GM23248 (cell line): ENCODE results near the gene RAB3C. TPM values are rescaled to one million over a fixed set of nuclear protein-coding genes. Genes with fewer than 3 reads are reported as not detected.
"Not testable (repeated sequence)": the region's sequence is repeated elsewhere in the genome, so short reads cannot be mapped to it uniquely, and the experiment has no call there.

Experiments used
- DNase-seq: peaks from one replicate; pipeline ENCODE4 v3.0.0-alpha.2; 2015
- H2AFZ ChIP-seq: fragments of 200-600 bp; sonication (generic); 2 replicates; pipeline ENCODE4 v1.6.1; 2016; ENCODE audit warnings: antibody characterized with exemption
- H3F3A ChIP-seq: fragments of 200-600 bp; sonication (generic); 2 replicates; pipeline ENCODE4 v1.6.1; 2016; ENCODE audit warnings: mild to moderate bottlenecking, antibody characterized with exemption, mixed run types; ENCODE audit not compliant: insufficient read depth
- H3K27ac ChIP-seq: fragments of 200-600 bp; sonication (generic); 2 replicates; pipeline ENCODE4 v1.5.1; 2016; ENCODE audit warnings: mild to moderate bottlenecking
- H3K27me3 ChIP-seq: fragments of 200-600 bp; sonication (generic); replicated peaks from 2 replicates; pipeline ENCODE4 v1.6.1; 2016; ENCODE audit warnings: mild to moderate bottlenecking; ENCODE audit not compliant: insufficient read depth
- H3K36me3 ChIP-seq: fragments of 200-600 bp; sonication (generic); 2 replicates; pipeline ENCODE4 v1.6.1; 2016; ENCODE audit warnings: low read depth, mild to moderate bottlenecking
- H3K4me1 ChIP-seq: fragments of 200-600 bp; sonication (generic); 2 replicates; pipeline ENCODE4 v1.6.1; 2016; ENCODE audit warnings: mild to moderate bottlenecking; ENCODE audit not compliant: insufficient read depth
- H3K4me2 ChIP-seq: fragments of 200-600 bp; sonication (generic); one replicate; pipeline ENCODE4 v1.6.1; 2016; ENCODE audit warnings: mild to moderate bottlenecking; ENCODE audit not compliant: unreplicated experiment
- H3K4me3 ChIP-seq: fragments of 200-600 bp; sonication (generic); 2 replicates; pipeline ENCODE4 v1.5.1; 2016; ENCODE audit warnings: mild to moderate bottlenecking
- H3K79me2 ChIP-seq: fragments of 200-600 bp; sonication (generic); 2 replicates; pipeline ENCODE4 v1.6.1; 2016; ENCODE audit warnings: mild to moderate bottlenecking; ENCODE audit not compliant: insufficient read depth
- H3K9ac ChIP-seq: fragments of 200-600 bp; sonication (generic); 2 replicates; pipeline ENCODE4 v1.6.1; 2016; ENCODE audit warnings: mild to moderate bottlenecking
- H3K9me2 ChIP-seq: fragments of 200-600 bp; sonication (generic); 2 replicates; pipeline ENCODE4 v1.6.1; 2016; ENCODE audit warnings: mixed run types, mild to moderate bottlenecking, moderate library complexity; ENCODE audit not compliant: insufficient read depth
- H3K9me3 ChIP-seq: fragments of 200-600 bp; sonication (generic); one replicate; pipeline ENCODE4 v1.6.1; 2017; ENCODE audit warnings: low read depth
- H4K20me1 ChIP-seq: fragments of 200-600 bp; sonication (generic); 2 replicates; pipeline ENCODE4 v1.6.0; 2016; ENCODE audit not compliant: insufficient read depth
- EZH2 ChIP-seq: fragments of 200-600 bp; sonication (generic); IDR thresholded peaks from 2 replicates; pipeline ENCODE4 v1.6.1; 2018; ENCODE audit warnings: antibody characterized with exemption, mild to moderate bottlenecking; ENCODE audit not compliant: insufficient read depth, poor library complexity, severe bottlenecking
- EZH2phosphoT487 ChIP-seq: fragments of 200-600 bp; sonication (generic); IDR thresholded peaks from 2 replicates; pipeline ENCODE4 v1.6.1; 2018; ENCODE audit warnings: antibody characterized with exemption, moderate library complexity, mild to moderate bottlenecking, low read depth; ENCODE audit not compliant: insufficient read depth
- WGBS, 2 experiments: methylation state at CpG; one replicate each; pipeline ENCODE4 v1.1.6; 2015 to 2017; ENCODE audit warnings: low lambda C conversion rate in 2 of 2, low coverage in 1 of 2; ENCODE audit errors: missing lambda C conversion rate in 2 of 2; 5-methylcytosine and 5-hydroxymethylcytosine counted together
- in situ Hi-C: fragments of 300-500 bp; cut with MboI; formaldehyde crosslinking; loops from 2 replicates; pipeline ENCODE4 v1.15.0; 2020
- polyA plus RNA-seq: library from polyadenylated mRNA; unstranded; fragments of >200 nt; fragmentation: Nextera tagmentation; extraction: Ambion mirVana; gene quantifications from 2 replicates; pipeline ENCODE4 v1.2.1, GENCODE V29; 2016
- total RNA-seq: library from RNA; depleted of rRNA; stranded (reverse); fragments of >200 nt; shearing (Covaris generic); gene quantifications from 2 replicates; pipeline ENCODE4 v1.2.3, GENCODE V29; 2014

RAB3C gene
- total and polyA plus RNA-seq, 2 experiments from 2014 or later = not detected

DNA sequence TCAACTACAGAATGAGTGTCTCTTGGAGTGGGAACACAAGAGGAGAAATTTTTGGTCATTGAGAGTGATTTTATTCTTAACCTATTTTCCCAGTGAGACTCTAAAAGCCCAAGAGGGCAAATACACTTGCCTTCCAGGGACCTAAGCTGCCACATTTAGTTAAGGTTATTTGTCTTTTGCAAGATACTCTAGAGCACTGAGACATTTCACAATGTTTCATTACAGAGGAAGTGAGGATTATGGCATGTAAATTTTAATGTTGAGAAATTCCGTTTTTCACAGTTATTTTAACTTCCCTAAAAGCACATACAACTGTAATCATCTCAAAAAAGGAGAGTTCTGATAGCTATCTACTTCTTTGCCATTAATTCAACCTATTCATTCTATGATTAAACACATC is 38.7 kb upstream of the RAB3C start:
- no peak overlapping the region for H2AFZ ChIP-seq
- no peak overlapping the region for H3K4me3 ChIP-seq
- DNase-seq = no peak
- no peaks in the 10 kb centered on the region for H4K20me1 ChIP-seq
- no peaks in the 10 kb centered on the region for H3K36me3 ChIP-seq
- TF ChIP-seq EZH2 (no peak), EZH2phosphoT487 (no peak)
- H3F3A ChIP-seq = no peaks in the 10 kb centered on the region
- H3K9me2 ChIP-seq = no peaks in the 10 kb centered on the region
- WGBS, 2 experiments = 0 to 5% methylated on average over 1 of the region's 1 CpG
- no peak overlapping the region for H3K27ac ChIP-seq
- H3K9ac ChIP-seq = no peak overlapping the region
- in situ Hi-C loops = no loop called here
- no peaks in the 10 kb centered on the region for H3K79me2 ChIP-seq
- H3K4me1 ChIP-seq = no peaks in the 10 kb centered on the region
- no peak overlapping the region for H3K4me2 ChIP-seq
- no peaks in the 10 kb centered on the region for H3K9me3 ChIP-seq
- H3K27me3 ChIP-seq = no peaks in the 10 kb centered on the region

GRCh38 chr5:58544926-58545325 is 37.9 kb upstream of the RAB3C start:
- no peaks in the 10 kb centered on the region for H3K9me3 ChIP-seq
- no peak overlapping the region for H2AFZ ChIP-seq
- WGBS, 2 experiments = 10 to 20% methylated on average over 2 of the region's 2 CpGs

DNA sequence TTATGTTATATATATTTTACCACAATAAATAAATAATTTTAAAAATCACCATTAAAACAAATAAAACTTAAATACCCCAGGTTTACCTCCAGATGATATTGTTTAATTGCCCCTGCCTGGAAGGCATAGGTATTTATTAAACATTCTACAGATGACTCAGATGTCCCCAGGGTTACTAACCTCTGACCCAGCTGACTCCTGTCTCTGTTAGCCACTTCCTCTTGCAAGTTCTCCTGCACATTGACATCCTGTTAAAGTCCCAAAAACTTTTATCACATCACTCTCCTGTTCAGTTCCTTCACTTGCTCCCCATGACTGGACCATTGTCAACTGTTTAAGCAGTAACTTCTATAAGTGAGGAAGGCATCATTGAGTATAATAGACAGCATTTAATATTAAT is 37.0 kb upstream of the RAB3C start:
- TF ChIP-seq EZH2phosphoT487 (no peak), EZH2 (no peak)
- H3K4me1 ChIP-seq = no peaks in the 10 kb centered on the region
- no peak overlapping the region for H3K27ac ChIP-seq
- H3K4me3 ChIP-seq = no peak overlapping the region
- in situ Hi-C loops = no loop called here
- no peaks in the 10 kb centered on the region for H3K79me2 ChIP-seq
- H3K9ac ChIP-seq = no peak overlapping the region
- DNase-seq = no peak
- no peaks in the 10 kb centered on the region for H3K9me3 ChIP-seq
- H3K9me2 ChIP-seq = no peaks in the 10 kb centered on the region
- H3K4me2 ChIP-seq = no peak overlapping the region
- no peaks in the 10 kb centered on the region for H3F3A ChIP-seq
- H4K20me1 ChIP-seq = no peaks in the 10 kb centered on the region
- H3K36me3 ChIP-seq = no peaks in the 10 kb centered on the region
- H2AFZ ChIP-seq = no peak overlapping the region
- no peaks in the 10 kb centered on the region for H3K27me3 ChIP-seq

More at GRCh38 chr5:58544926-58545325, 37.9 kb upstream of the RAB3C start:
- Histone ChIP-seq H3K79me2 (no peaks in the 10 kb centered on the region), H4K20me1 (no peaks in the 10 kb centered on the region), H3F3A (no peaks in the 10 kb centered on the region), H3K4me1 (no peaks in the 10 kb centered on the region), H3K4me2 (no peak overlapping the region), H3K27me3 (no peaks in the 10 kb centered on the region), H3K9me2 (no peaks in the 10 kb centered on the region), H3K9ac (no peak overlapping the region), H3K36me3 (no peaks in the 10 kb centered on the region), H3K27ac (no peak overlapping the region), H3K4me3 (no peak overlapping the region)
- TF ChIP-seq EZH2phosphoT487 (no peak), EZH2 (no peak)
- in situ Hi-C loops = no loop called here
- DNase-seq = no peak

DNA sequence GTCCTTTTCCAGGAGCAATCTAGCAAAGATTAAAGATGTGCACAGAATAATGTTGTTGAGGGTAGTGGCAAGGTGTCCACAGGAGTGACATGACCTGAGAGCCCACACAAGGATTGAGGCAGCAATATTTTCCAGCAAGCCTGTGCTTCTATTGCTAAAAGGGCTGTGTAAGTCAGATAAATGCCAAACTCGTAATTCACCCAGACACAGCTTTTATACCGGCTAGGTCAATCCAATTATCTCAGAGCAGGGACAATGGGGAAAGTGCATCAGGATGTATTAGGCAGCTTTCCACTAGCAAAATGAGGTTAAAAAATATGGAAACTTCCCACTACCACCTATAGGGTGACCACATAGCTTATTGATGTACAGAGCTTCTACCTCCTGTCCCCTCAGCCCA is 34.8 kb upstream of the RAB3C start:
- Histone ChIP-seq H3F3A (no peaks in the 10 kb centered on the region), H3K4me2 (no peak overlapping the region), H3K9me3 (no peaks in the 10 kb centered on the region), H3K4me1 (no peaks in the 10 kb centered on the region), H3K27ac (no peak overlapping the region), H3K27me3 (no peaks in the 10 kb centered on the region), H3K9ac (no peak overlapping the region), H3K36me3 (no peaks in the 10 kb centered on the region), H3K79me2 (no peaks in the 10 kb centered on the region), H2AFZ (no peak overlapping the region), H3K4me3 (no peak overlapping the region), H4K20me1 (no peaks in the 10 kb centered on the region), H3K9me2 (no peaks in the 10 kb centered on the region)
- in situ Hi-C loops = no loop called here
- TF ChIP-seq EZH2 = no peak
- no peak for TF ChIP-seq EZH2phosphoT487
- 2 to 5% methylated on average over 2 of the region's 2 CpGs for WGBS, 2 experiments
- DNase-seq = no peak

DNA sequence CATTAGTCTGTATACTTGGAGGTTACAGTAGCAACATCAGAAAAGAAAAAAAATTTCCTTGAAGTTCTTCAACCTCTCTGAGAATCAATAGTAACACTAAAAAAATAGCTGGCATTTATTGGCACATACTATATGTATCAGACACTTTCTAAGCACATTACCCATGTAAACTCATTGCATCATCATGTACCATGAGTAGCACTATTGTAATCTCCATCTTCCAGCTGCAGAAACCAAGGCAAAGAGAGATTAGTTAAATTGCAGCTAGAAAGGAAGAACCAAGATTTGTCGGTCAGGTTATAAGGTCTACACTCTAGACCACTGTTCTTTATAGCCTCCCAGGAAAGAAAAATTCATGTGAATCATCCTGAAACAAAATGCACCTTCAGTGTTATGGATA is 31.4 kb upstream of the RAB3C start:
- no peaks in the 10 kb centered on the region for H3K27me3 ChIP-seq
- H3K9ac ChIP-seq = no peak overlapping the region
- no peak for DNase-seq
- in situ Hi-C loops = no loop called here
- no peaks in the 10 kb centered on the region for H4K20me1 ChIP-seq
- no peak overlapping the region for H3K4me3 ChIP-seq
- H3K9me2 ChIP-seq = no peaks in the 10 kb centered on the region
- H3F3A ChIP-seq = no peaks in the 10 kb centered on the region
- no peak for TF ChIP-seq EZH2phosphoT487
- no peak for TF ChIP-seq EZH2
- 79 to 83% methylated on average over 1 of the region's 1 CpG for WGBS, 2 experiments
- H3K4me1 ChIP-seq = no peaks in the 10 kb centered on the region
- H3K4me2 ChIP-seq = no peak overlapping the region
- H3K9me3 ChIP-seq = no peaks in the 10 kb centered on the region
- no peaks in the 10 kb centered on the region for H3K79me2 ChIP-seq
- no peak overlapping the region for H3K27ac ChIP-seq
- no peak overlapping the region for H2AFZ ChIP-seq
- H3K36me3 ChIP-seq = no peaks in the 10 kb centered on the region

DNA sequence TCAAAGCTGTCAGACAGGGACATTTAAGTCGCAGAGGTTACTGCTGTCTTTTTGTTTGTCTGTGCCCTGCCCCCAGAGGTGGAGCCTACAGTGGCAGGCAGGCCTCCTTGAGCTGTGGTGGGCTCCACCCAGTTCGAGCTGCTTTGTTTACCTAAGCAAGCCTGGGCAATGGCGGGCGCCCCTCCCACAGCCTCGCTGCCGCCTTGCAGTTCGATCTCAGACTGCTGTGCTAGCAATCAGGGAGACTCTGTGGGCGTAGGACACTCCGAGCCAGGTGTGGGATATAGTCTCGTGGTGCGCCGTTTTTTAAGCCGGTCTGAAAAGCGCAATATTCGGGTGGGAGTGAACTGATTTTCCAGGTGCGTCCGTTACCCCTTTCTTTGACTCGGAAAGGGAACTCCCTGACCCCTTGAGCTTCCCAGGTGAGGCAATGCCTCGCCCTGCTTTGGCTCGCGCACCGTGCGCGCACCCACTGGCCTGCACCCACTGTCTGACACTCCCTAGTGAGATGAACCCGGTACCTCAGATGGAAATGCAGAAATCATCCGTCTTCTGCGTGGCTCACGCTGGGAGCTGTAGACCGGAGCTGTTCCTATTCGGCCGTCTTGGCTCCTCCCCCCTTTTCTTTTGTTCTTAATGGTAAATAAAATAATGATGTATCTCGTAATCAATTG is 25.1 kb upstream of the RAB3C start:
- DNase-seq, in situ Hi-C loops, H3F3A ChIP-seq, H3K4me2 ChIP-seq, H4K20me1 ChIP-seq, H3K27me3 ChIP-seq, H2AFZ ChIP-seq, H3K9me2 ChIP-seq, H3K9me3 ChIP-seq, H3K4me3 ChIP-seq, H3K79me2 ChIP-seq, H3K36me3 ChIP-seq, H3K4me1 ChIP-seq, H3K9ac ChIP-seq, H3K27ac ChIP-seq: not testable (repeated sequence)
- WGBS, 2 experiments = 65 to 67% methylated on average over 32 of the region's 32 CpGs
